ENCODE results near the gene TGFBR3.

The TGFBR3 gene

DNA sequence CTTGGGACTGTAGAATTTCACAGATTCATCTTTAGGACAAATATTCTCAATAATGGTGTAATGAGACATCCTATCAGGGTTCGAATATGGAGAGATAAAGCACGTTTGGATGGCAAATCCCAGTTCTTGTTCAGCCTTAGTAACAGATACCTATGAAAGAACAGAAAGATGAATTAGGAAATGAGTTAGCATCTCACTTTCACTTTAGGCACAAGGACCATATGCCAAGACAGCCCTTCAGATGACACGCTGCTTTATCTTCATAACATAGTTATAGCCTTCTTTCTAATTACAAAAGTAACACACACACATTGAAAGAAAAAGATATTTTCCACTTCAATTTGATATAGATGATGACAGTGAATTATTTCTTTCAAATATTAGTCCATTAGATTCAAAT, 173.6 kb downstream of the TGFBR3 start:
- H3K4me3 ChIP-seq (ENCODE audit: control insufficient read depth, low read depth, low read length), result no peak overlapping the region
- DNase-seq (ENCODE audit: low read depth), result no peak
- TF ChIP-seq, protein P1, sequence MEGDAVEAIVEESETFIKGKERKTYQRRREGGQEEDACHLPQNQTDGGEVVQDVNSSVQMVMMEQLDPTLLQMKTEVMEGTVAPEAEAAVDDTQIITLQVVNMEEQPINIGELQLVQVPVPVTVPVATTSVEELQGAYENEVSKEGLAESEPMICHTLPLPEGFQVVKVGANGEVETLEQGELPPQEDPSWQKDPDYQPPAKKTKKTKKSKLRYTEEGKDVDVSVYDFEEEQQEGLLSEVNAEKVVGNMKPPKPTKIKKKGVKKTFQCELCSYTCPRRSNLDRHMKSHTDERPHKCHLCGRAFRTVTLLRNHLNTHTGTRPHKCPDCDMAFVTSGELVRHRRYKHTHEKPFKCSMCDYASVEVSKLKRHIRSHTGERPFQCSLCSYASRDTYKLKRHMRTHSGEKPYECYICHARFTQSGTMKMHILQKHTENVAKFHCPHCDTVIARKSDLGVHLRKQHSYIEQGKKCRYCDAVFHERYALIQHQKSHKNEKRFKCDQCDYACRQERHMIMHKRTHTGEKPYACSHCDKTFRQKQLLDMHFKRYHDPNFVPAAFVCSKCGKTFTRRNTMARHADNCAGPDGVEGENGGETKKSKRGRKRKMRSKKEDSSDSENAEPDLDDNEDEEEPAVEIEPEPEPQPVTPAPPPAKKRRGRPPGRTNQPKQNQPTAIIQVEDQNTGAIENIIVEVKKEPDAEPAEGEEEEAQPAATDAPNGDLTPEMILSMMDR (IDR thresholded peaks at IDR 0.05; ENCODE audit: control insufficient read depth, insufficient read depth, low read depth, low read length, missing control alignments), result no peak

DNA sequence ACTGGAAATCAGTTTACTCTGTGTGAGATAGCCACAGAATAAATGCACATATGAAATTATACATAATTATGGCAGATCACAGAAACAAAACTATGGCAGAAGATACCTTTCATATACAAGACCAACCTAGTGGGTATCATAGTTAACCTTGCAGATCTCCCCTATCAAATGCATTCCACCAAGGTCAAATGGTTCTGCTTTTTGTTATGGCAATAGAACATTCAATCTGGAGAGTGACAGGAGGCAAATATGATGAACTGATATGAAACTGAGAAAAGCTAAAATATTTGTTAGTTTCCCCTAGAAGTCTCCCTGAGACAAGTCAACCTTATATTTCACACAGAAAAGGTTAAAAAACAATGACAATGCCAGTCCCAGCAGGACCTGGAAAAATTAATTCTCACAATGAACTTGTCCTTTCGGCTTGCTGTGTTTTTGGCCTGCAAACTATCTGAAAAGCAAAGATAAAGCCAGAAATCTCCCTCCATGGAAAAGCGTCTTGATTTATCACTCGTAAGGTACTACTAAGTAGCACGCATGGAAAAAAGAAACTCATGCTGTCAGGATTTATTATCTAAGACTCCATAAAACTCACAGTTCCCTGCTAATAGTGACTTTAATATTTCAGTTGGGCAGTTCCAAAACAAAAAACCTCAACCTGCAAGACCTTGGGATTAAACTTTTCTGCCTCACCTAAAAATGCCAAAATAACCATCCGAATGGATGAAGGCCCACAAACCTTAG, 174.3 kb downstream of the TGFBR3 start:
- TF ChIP-seq, protein P1 (IDR thresholded peaks at IDR 0.05; ENCODE audit: control insufficient read depth, insufficient read depth, low read depth, low read length, missing control alignments), result no peak
- DNase-seq (ENCODE audit: low read depth), result no peak
- no peak overlapping the region for H3K4me3 ChIP-seq (ENCODE audit: control insufficient read depth, low read depth, low read length)

GRCh38 chr1:91710261-91710660, 175.7 kb downstream of the TGFBR3 start:
- no peak overlapping the region for H3K4me3 ChIP-seq (ENCODE audit: control insufficient read depth, low read depth, low read length)
- DNase-seq (ENCODE audit: low read depth), result no peak
- TF ChIP-seq, protein P1 (IDR thresholded peaks at IDR 0.05; ENCODE audit: control insufficient read depth, insufficient read depth, low read depth, low read length, missing control alignments), result no peak

GRCh38 chr1:91708691-91709090, 177.3 kb downstream of the TGFBR3 start:
- H3K4me3 ChIP-seq (ENCODE audit: control insufficient read depth, low read depth, low read length), result no peak overlapping the region
- no peak for DNase-seq (ENCODE audit: low read depth)
- TF ChIP-seq, protein P1 (IDR thresholded peaks at IDR 0.05; ENCODE audit: control insufficient read depth, insufficient read depth, low read depth, low read length, missing control alignments), result no peak

- TF ChIP-seq, protein P1 (IDR thresholded peaks at IDR 0.05; ENCODE audit: control insufficient read depth, insufficient read depth, low read depth, low read length, missing control alignments), result no peak
- DNase-seq (ENCODE audit: low read depth), result no peak
- H3K4me3 ChIP-seq (ENCODE audit: control insufficient read depth, low read depth, low read length), result no peak overlapping the region
These were observed 178.1 kb downstream of the TGFBR3 start for GRCh38 chr1:91707890-91708218.

- DNase-seq (ENCODE audit: low read depth), result no peak
- H3K4me3 ChIP-seq (ENCODE audit: control insufficient read depth, low read depth, low read length), result no peak overlapping the region
- TF ChIP-seq, protein P1 (IDR thresholded peaks at IDR 0.05; ENCODE audit: control insufficient read depth, insufficient read depth, low read depth, low read length, missing control alignments), result no peak
These were observed 178.6 kb downstream of the TGFBR3 start for GRCh38 chr1:91707114-91707889.

All from AG09309 (cell line).